Epidermal melanocyte (primary cell): ENCODE measurements around the gene MYO7B.
"Not testable (repeated sequence)": the region's sequence is repeated elsewhere in the genome, so short reads cannot be mapped to it uniquely, and the experiment has no call there.

Experiments
- DNase-seq: peaks from one replicate; pipeline ENCODE4 v3.0.0; 2011; ENCODE audit warnings: low spot score; ENCODE audit not compliant: insufficient read length

MYO7B gene

GRCh38 chr2:127523269-127523939 lies 12.1 kb upstream of the MYO7B start:
- no peak for DNase-seq

GRCh38 chr2:127524198-127524834 lies 11.2 kb upstream of the MYO7B start:
- not testable (repeated sequence) for DNase-seq

GRCh38 chr2:127525691-127526131 lies 9.8 kb upstream of the MYO7B start:
- no peak for DNase-seq

GRCh38 chr2:127526132-127527000 lies 9.1 kb upstream of the MYO7B start, which contains the start of gene IWS1:
Gene IWS1 (minus strand): TSS chr2:127526489. CDS start chr2:127526208, 281 bp downstream.
- DNase-seq: peak; percentile 93

- DNase-seq: no peak
These were observed 8.3 kb upstream of the MYO7B start for GRCh38 chr2:127527001-127527804.

- no peak for DNase-seq
These were observed 7.0 kb upstream of the MYO7B start for GRCh38 chr2:127528487-127528886.

GRCh38 chr2:127529416-127529815 lies 6.1 kb upstream of the MYO7B start:
- not testable (repeated sequence) for DNase-seq

- DNase-seq: no peak
These were observed 5.0 kb upstream of the MYO7B start for GRCh38 chr2:127530245-127531140.

- DNase-seq: no peak
These were observed 4.2 kb upstream of the MYO7B start for GRCh38 chr2:127531221-127531648.

GRCh38 chr2:127532296-127532695 lies 3.2 kb upstream of the MYO7B start:
- DNase-seq: no peak

- no peak for DNase-seq
These were observed 435 bp downstream of the MYO7B start for GRCh38 chr2:127535918-127536317.

GRCh38 chr2:127536707-127537541 lies 1.4 kb downstream of the MYO7B start:
- DNase-seq: no peak

- no peak for DNase-seq
These were observed 2.2 kb downstream of the MYO7B start for GRCh38 chr2:127537644-127538043.

- DNase-seq: no peak
These were observed 6.3 kb downstream of the MYO7B start for GRCh38 chr2:127541809-127542208.

- no peak for DNase-seq
These were observed 6.7 kb downstream of the MYO7B start for GRCh38 chr2:127542231-127542630.

GRCh38 chr2:127543013-127543501 lies 7.6 kb downstream of the MYO7B start:
- DNase-seq: not testable (repeated sequence)

- DNase-seq: no peak
These were observed 9.7 kb downstream of the MYO7B start for GRCh38 chr2:127545189-127545588.

GRCh38 chr2:127545796-127546195 lies 10.3 kb downstream of the MYO7B start:
- DNase-seq: no peak

- DNase-seq: no peak
These were observed 11.3 kb downstream of the MYO7B start for GRCh38 chr2:127546797-127547196.
